MM.1S (cell line): ENCODE results near the gene KRTAP12-3.

Source experiments
- EZH2 ChIP-seq: fragments of 300-600 bp; sonication (generic); optimal IDR thresholded peaks from 2 replicates; pipeline ENCODE3; 2017; ENCODE audit warnings: low read depth, mild to moderate bottlenecking, antibody characterized with exemption, low read length, mixed read lengths
- TF ChIP-seq, protein P1 (sequence below): fragments of 300-600 bp; sonication (generic); IDR thresholded peaks from 2 replicates; pipeline ENCODE4 v1.5.1; 2016; ENCODE audit warnings: antibody characterized with exemption, low read length, mixed read lengths

GRCh38 chr21:44706706-44707581 lies 49.2 kb downstream of the KRTAP12-3 start:
- TF ChIP-seq, protein P1, sequence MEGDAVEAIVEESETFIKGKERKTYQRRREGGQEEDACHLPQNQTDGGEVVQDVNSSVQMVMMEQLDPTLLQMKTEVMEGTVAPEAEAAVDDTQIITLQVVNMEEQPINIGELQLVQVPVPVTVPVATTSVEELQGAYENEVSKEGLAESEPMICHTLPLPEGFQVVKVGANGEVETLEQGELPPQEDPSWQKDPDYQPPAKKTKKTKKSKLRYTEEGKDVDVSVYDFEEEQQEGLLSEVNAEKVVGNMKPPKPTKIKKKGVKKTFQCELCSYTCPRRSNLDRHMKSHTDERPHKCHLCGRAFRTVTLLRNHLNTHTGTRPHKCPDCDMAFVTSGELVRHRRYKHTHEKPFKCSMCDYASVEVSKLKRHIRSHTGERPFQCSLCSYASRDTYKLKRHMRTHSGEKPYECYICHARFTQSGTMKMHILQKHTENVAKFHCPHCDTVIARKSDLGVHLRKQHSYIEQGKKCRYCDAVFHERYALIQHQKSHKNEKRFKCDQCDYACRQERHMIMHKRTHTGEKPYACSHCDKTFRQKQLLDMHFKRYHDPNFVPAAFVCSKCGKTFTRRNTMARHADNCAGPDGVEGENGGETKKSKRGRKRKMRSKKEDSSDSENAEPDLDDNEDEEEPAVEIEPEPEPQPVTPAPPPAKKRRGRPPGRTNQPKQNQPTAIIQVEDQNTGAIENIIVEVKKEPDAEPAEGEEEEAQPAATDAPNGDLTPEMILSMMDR = no peak
- TF ChIP-seq EZH2 = no peak
